ENCODE results near the gene FLNC.
A peak's percentile ranks its signal among the peaks of the same experiment; 100 is the strongest.

Gene FLNC

DNA sequence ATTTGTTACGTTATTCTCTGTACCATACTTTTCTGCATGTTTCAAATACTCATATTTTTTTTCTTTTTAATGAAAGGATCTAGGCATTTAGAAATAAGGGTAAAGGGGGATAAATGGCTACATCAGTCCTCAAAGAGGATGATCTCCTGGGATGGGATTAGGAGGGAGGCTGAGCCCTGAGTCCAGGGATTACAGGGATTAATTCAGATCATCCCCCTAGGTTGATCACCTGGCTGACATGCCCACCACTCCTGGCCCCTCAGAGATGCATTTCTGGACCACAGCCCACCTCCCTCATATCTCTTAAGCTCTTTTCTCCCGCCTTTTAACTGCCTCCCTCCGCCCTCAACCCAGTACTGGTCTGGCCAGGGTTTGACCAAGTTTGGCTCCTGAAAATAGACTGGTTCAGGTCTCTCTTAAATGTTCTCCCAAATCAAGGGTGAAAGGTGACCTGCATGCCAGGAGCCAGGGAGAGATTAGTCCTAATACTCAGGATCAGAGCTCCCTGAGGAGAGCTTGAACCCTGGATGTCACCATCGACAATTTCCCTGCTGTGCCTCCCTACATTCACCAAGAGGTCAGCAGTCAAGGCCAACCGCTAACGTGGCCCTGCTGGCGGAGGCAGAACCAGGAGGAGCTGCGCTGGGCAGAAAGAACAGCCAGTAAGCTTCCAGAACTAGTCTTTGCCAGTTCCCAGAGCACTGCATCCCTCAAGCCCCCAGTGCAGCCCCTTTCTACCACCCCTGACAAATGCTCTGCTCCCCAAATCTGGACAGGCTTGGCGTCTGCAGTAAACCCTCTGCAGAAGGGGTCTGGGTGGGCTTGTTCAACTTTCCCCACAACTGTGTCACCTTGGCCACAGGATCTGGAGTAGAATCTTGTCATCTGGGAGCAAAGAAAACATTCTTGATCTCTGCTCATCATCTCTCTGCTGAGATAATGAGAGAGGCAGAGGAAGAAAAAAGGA is 41.5 kb upstream of the FLNC start:
- no peak for DNase-seq (ENCODE audit: extremely low read depth, low read depth)
- H3K4me3 ChIP-seq (replicated peaks; ENCODE audit: low read depth, low read length) = no peak overlapping the region
- TF ChIP-seq, protein P1, sequence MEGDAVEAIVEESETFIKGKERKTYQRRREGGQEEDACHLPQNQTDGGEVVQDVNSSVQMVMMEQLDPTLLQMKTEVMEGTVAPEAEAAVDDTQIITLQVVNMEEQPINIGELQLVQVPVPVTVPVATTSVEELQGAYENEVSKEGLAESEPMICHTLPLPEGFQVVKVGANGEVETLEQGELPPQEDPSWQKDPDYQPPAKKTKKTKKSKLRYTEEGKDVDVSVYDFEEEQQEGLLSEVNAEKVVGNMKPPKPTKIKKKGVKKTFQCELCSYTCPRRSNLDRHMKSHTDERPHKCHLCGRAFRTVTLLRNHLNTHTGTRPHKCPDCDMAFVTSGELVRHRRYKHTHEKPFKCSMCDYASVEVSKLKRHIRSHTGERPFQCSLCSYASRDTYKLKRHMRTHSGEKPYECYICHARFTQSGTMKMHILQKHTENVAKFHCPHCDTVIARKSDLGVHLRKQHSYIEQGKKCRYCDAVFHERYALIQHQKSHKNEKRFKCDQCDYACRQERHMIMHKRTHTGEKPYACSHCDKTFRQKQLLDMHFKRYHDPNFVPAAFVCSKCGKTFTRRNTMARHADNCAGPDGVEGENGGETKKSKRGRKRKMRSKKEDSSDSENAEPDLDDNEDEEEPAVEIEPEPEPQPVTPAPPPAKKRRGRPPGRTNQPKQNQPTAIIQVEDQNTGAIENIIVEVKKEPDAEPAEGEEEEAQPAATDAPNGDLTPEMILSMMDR (IDR thresholded peaks at IDR 0.05; ENCODE audit: low read depth, low read length, missing control alignments) = no peak

DNA sequence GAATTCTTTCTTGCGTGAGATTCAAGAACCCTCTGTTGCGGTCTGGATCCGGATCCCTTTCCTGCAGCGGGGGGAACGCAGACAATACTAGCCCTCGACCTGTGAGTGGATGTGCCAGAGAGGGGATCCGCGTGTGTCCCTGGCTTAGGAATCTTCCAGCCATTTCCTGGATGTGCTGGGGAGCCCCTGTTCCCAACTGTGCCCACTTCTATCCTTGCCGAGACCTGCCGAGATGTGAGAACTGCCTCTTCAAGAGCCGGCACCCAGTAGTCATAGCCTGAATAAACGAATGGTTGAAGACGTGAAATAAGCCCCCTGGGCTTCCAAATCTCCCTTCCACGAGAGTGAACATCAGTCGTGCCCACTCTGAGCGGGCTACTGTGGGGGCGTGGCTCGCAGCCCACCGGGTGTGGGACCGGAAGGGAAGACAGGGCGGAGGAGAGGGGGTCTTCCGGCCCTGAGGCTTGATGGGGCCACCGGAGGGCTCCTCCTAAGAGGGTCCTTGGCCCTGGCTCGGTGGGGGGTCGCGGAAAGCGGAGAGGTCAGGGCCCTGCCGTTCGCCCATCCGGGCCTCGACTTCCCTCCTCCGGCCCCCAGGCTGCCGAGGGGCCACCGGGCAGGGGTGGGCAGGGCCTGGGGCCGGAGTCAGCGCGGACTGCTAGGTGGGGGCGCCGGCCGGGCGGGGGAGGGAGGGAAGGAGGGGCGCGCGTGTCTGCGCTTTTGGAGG is 39.7 kb upstream of the FLNC start:
- H3K4me3 ChIP-seq (replicated peaks; ENCODE audit: low read depth, low read length) = peak overlapping the region; percentile 68
- no peak for DNase-seq (ENCODE audit: extremely low read depth, low read depth)
- TF ChIP-seq, protein P1 (IDR thresholded peaks at IDR 0.05; ENCODE audit: low read depth, low read length, missing control alignments) = no peak

DNA sequence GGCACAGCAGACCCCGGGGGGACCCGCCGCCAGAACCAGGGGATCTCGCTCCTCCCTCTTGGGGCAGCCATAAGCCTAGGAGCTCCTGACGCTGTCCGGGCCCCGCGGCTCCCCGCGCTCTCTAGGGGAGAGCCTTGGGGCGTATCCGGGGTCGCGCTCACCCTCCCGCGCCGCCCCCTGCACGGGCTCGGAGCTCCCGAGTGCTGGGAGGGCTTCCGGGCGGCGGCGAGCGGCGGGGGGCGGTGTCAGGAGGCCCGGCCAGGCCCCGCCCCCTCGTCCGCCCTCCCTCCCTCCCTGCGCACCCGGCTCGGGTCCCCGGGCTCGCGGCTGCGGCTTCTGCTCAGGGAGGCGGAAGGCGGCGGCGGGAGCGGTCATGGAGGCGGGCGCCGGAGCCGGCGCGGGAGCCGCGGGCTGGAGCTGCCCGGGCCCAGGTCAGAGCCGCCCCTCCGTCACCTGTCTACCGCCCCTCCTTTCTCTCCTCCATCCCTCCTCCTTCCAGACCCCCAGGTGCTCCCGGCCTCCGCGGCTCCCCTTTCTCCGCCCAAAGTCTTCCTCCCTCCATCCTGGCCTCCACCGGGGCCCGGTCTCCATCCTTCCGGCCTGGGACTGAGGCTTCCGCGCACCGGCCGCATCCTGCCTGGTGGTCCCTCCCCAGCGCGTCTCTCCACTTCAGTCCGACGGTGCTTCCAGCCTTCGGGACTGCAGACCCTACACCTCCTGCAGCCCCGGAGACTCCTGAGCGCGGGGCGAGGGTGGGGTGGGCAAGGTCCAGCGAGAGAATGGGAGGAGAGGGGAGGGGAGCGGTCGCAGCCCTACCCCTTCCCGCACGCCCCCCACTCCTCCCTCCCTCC is 38.9 kb upstream of the FLNC start, which contains the start of gene CCDC136:
Gene CCDC136 (plus strand): TSS at position 848 of the 851 bp plus-strand sequence. CDS start 444 bp downstream, outside the sequence.
- DNase-seq (ENCODE audit: extremely low read depth, low read depth) = no peak
- H3K4me3 ChIP-seq (replicated peaks; ENCODE audit: low read depth, low read length) = peak within 1 kb of the TSS; percentile 68

DNA sequence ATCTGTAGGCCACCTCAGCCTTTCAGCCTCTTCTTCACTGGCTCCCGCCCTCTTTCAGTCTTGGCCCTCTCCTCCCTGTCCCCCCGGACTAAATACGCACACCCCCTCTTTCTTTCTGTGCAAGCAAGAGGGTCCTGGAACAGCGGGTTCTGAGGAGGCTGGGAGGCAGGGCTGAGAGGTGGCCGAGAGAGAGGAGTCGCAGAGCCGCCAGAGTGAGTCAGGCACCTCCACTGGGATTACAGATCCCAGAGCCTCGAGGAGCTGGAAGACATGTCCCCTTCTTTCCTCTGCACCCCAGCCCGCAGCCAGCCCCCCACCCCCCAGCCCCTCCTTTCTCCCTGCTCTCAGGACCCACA is 38.3 kb upstream of the FLNC start:
- TF ChIP-seq, protein P1 (IDR thresholded peaks at IDR 0.05; ENCODE audit: low read depth, low read length, missing control alignments) = no peak
- peak overlapping the region; percentile 68 for H3K4me3 ChIP-seq (replicated peaks; ENCODE audit: low read depth, low read length)

More for the DNA sequence above, 38.9 kb upstream of the FLNC start, which contains the start of gene CCDC136:
- TF ChIP-seq, protein P1 (IDR thresholded peaks at IDR 0.05; ENCODE audit: low read depth, low read length, missing control alignments) = no peak

DNA sequence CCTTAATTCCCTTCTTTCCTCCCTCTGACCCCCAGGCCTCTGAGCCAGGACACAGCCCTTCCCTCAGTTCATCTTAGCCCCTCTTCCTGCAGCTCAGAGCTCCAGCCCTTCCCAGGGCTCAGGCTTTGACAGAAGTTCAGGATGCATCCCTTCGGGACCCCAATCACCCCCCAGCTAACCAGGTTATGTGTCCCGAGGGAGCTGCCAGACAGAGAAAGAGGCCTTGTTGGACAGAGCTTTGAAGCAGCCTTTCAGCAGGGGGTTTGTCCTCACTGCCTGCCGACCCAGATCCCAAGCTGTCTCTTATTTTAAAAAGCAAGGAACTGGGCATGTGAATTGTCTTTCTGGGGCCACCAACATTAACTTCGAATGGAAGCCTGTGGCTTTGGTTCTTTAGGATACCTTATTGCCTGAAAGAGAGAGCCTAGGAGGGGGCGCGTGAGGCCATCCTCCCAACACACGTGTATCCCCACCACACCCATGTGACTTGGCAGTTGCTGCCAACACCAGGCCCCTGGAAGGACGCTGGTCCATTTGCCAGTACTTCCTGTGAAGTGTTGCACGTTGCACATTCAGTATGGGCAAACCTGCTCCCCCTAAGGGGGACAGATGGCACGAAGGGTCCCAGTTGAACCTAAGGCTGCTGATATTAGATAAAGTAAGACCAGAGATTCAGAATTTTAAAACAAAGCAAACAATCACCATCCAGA is 37.6 kb upstream of the FLNC start:
- H3K4me3 ChIP-seq (replicated peaks; ENCODE audit: low read depth, low read length) = no peak overlapping the region; the same call in 1 of the 2 replicates
- no peak for DNase-seq (ENCODE audit: extremely low read depth, low read depth)
- TF ChIP-seq, protein P1 (IDR thresholded peaks at IDR 0.05; ENCODE audit: low read depth, low read length, missing control alignments) = no peak

More for the DNA sequence above, 38.3 kb upstream of the FLNC start:
- DNase-seq (ENCODE audit: extremely low read depth, low read depth) = no peak
